ENCODE measurements around the gene CDK14. TPM values are rescaled to one million over a fixed set of nuclear protein-coding genes. Genes with fewer than 3 reads are reported as not detected.

Gene CDK14
- total RNA-seq, 1 donor from 2014 or later: 131 TPM

GRCh38 chr7:90877201-90877600 lies 281.1 kb downstream of the CDK14 start:
- H3K4me1 Mint-ChIP-seq (ENCODE audit: unreplicated experiment): peaks cover 36% of the 10 kb centered on the region
- peaks cover 8% of the 10 kb centered on the region for H3K9me3 Mint-ChIP-seq (ENCODE audit: unreplicated experiment)
- TF ChIP-seq, protein P1, sequence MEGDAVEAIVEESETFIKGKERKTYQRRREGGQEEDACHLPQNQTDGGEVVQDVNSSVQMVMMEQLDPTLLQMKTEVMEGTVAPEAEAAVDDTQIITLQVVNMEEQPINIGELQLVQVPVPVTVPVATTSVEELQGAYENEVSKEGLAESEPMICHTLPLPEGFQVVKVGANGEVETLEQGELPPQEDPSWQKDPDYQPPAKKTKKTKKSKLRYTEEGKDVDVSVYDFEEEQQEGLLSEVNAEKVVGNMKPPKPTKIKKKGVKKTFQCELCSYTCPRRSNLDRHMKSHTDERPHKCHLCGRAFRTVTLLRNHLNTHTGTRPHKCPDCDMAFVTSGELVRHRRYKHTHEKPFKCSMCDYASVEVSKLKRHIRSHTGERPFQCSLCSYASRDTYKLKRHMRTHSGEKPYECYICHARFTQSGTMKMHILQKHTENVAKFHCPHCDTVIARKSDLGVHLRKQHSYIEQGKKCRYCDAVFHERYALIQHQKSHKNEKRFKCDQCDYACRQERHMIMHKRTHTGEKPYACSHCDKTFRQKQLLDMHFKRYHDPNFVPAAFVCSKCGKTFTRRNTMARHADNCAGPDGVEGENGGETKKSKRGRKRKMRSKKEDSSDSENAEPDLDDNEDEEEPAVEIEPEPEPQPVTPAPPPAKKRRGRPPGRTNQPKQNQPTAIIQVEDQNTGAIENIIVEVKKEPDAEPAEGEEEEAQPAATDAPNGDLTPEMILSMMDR (IDR thresholded peaks at IDR 0.05): no peak
- DNase-seq (ENCODE audit: extremely low spot score, unreplicated experiment): no peak
- no peak overlapping the region for H3K4me3 Mint-ChIP-seq (ENCODE audit: unreplicated experiment)
- H3K27ac Mint-ChIP-seq (ENCODE audit: unreplicated experiment): peak overlapping the region; percentile 31
- H3K27me3 Mint-ChIP-seq (ENCODE audit: unreplicated experiment): no peaks in the 10 kb centered on the region
- H3K36me3 Mint-ChIP-seq (ENCODE audit: unreplicated experiment): peaks cover 31% of the 10 kb centered on the region

DNA sequence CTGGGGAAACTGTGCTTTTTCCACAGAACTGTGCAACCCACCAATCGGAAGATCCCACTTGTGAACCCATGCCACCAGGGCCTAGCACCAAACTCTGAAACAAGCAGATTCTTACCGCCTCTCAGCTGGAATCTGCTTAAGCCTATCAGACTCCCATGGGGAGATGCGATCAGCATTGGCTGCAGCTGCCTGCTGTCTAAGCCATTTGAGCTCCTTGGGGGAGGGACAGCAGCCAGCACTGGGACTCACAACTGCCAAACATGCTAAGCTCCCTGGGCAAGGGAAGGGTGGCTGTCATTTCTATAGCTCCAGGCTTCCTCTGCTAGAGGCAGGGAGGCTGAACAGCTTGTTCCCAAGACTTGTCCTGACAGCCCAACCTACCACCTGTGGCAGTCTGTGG lies 283.8 kb downstream of the CDK14 start:
- Mint-ChIP-seq H3K27ac (ENCODE audit: unreplicated experiment) (no peak overlapping the region), H3K9me3 (ENCODE audit: unreplicated experiment) (peaks cover 16% of the 10 kb centered on the region), H3K4me3 (ENCODE audit: unreplicated experiment) (no peak overlapping the region), H3K4me1 (ENCODE audit: unreplicated experiment) (peaks cover 22% of the 10 kb centered on the region), H3K27me3 (ENCODE audit: unreplicated experiment) (no peaks in the 10 kb centered on the region), H3K36me3 (ENCODE audit: unreplicated experiment) (peaks cover 28% of the 10 kb centered on the region)
- no peak for DNase-seq (ENCODE audit: extremely low spot score, unreplicated experiment)
- TF ChIP-seq, protein P1 (IDR thresholded peaks at IDR 0.05): no peak

- Mint-ChIP-seq H3K4me3 (ENCODE audit: unreplicated experiment) (no peak overlapping the region), H3K27me3 (ENCODE audit: unreplicated experiment) (no peaks in the 10 kb centered on the region), H3K36me3 (ENCODE audit: unreplicated experiment) (peaks cover 2% of the 10 kb centered on the region), H3K4me1 (ENCODE audit: unreplicated experiment) (peaks cover 40% of the 10 kb centered on the region), H3K9me3 (ENCODE audit: unreplicated experiment) (peaks cover 8% of the 10 kb centered on the region), H3K27ac (ENCODE audit: unreplicated experiment) (peak overlapping the region; percentile 42)
- no peak for DNase-seq (ENCODE audit: extremely low spot score, unreplicated experiment)
- TF ChIP-seq, protein P1 (IDR thresholded peaks at IDR 0.05): no peak
These were observed 290.3 kb downstream of the CDK14 start for GRCh38 chr7:90886416-90886815.

DNA sequence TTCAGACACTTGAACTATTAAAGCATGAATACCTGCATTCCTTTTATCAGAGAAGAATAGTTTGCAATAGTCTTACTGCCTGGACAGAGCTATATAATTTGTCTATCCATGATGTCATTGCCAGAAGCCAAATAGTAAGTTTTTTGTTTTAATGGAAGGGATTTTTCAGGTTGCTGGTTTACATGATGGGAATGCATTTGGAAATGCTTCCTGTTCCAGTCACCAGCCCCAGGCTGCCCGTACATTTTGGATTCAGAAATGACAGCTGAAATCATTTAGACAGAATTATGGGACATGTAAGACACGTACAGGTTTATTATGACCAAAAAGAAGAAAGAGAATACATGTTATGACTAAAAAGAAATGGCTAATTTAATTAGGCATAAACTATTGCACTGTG lies 293.1 kb downstream of the CDK14 start:
- TF ChIP-seq, protein P1 (IDR thresholded peaks at IDR 0.05): no peak
- Mint-ChIP-seq H3K36me3 (ENCODE audit: unreplicated experiment) (peaks cover 4% of the 10 kb centered on the region), H3K27ac (ENCODE audit: unreplicated experiment) (no peak overlapping the region), H3K4me1 (ENCODE audit: unreplicated experiment) (peaks cover 49% of the 10 kb centered on the region), H3K9me3 (ENCODE audit: unreplicated experiment) (no peaks in the 10 kb centered on the region), H3K27me3 (ENCODE audit: unreplicated experiment) (no peaks in the 10 kb centered on the region), H3K4me3 (ENCODE audit: unreplicated experiment) (no peak overlapping the region)
- no peak for DNase-seq (ENCODE audit: extremely low spot score, unreplicated experiment)

- Mint-ChIP-seq H3K4me1 (ENCODE audit: unreplicated experiment) (peaks cover 47% of the 10 kb centered on the region), H3K27me3 (ENCODE audit: unreplicated experiment) (no peaks in the 10 kb centered on the region), H3K9me3 (ENCODE audit: unreplicated experiment) (no peaks in the 10 kb centered on the region), H3K36me3 (ENCODE audit: unreplicated experiment) (peaks cover 4% of the 10 kb centered on the region), H3K4me3 (ENCODE audit: unreplicated experiment) (no peak overlapping the region), H3K27ac (ENCODE audit: unreplicated experiment) (no peak overlapping the region)
- TF ChIP-seq, protein P1 (IDR thresholded peaks at IDR 0.05): no peak
- no peak for DNase-seq (ENCODE audit: extremely low spot score, unreplicated experiment)
These were observed 293.5 kb downstream of the CDK14 start for GRCh38 chr7:90889644-90890043.

All from osteocyte (in vitro differentiated cells).